GM23248 (cell line): Measurements from ENCODE around the gene COL15A1.
"Not testable (repeated sequence)": the region's sequence is repeated elsewhere in the genome, so short reads cannot be mapped to it uniquely, and the experiment has no call there.

ENCODE experiments used
- EZH2 ChIP-seq: fragments of 200-600 bp; sonication (generic); IDR thresholded peaks from 2 replicates; pipeline ENCODE4 v1.6.1; 2018; ENCODE audit warnings: antibody characterized with exemption, mild to moderate bottlenecking; ENCODE audit not compliant: insufficient read depth, poor library complexity, severe bottlenecking
- EZH2phosphoT487 ChIP-seq: fragments of 200-600 bp; sonication (generic); IDR thresholded peaks from 2 replicates; pipeline ENCODE4 v1.6.1; 2018; ENCODE audit warnings: antibody characterized with exemption, moderate library complexity, mild to moderate bottlenecking, low read depth; ENCODE audit not compliant: insufficient read depth

DNA sequence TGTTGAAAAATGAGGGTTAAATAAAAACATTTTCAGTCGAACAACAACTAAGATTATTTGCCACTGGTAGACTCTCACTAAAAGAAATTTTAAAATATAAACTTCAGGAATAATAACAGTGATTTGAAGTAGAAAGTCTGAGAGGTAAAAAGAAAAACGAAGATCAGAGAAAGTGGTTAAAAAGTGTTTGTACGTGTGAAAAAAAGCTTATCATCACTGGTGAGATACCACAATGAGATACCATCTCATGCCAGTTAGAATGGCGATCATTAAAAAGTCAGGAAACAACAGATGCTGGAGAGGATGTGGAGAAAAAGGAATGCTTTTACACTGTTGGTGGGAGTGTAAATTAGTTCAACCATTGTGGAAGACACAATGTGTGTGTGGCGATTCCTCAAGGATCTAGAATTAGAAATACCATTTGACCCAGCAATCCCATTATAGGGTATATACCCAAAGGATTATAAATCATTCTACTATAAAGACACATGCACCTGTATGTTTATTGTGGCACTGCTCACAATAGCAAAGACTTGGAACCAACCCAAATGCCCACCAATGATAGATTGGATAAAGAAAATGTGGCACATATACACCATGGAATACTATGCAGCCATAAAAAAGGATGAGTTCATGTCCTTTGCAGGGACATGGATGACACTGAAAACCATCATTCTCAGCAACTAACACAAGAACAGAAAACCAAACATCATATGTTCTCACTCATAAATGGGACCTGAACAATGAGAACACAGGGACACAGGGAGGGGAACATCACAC is 156.3 kb downstream of the COL15A1 start:
- not testable (repeated sequence) for TF ChIP-seq EZH2, EZH2phosphoT487
